BLaER1 treated with 17β-estradiol and CSF1 and Interleukin-3, amounts not matched to agents 10 nM and 100 nM (cell line): ENCODE data around the gene CD209.

Experiments used
- H3K27ac ChIP-seq, 11 experiments: shearing (Covaris generic); formaldehyde crosslinking; 2 replicates each; pipeline ENCODE4 v1.8.1; 2022
- H3K27me3 ChIP-seq, 11 experiments: shearing (Covaris generic); formaldehyde crosslinking; 2 replicates each; pipeline ENCODE4 v1.8.1; 2022
- H3K36me3 ChIP-seq, 11 experiments: shearing (Covaris generic); formaldehyde crosslinking; 2 replicates each; pipeline ENCODE4 v1.8.1; 2022
- H3K4me1 ChIP-seq, 10 experiments: shearing (Covaris generic); formaldehyde crosslinking; 2 replicates each; pipeline ENCODE4 v1.8.1; 2022
- H3K4me2 ChIP-seq, 11 experiments: shearing (Covaris generic); formaldehyde crosslinking; 2 replicates each; pipeline ENCODE4 v1.8.1; 2022
- H3K4me3 ChIP-seq, 10 experiments: shearing (Covaris generic); formaldehyde crosslinking; 2 replicates each; pipeline ENCODE4 v1.8.1; 2022
- H3K9ac ChIP-seq, 11 experiments: shearing (Covaris generic); formaldehyde crosslinking; 2 replicates each; pipeline ENCODE4 v1.8.1; 2022
- H3K9me3 ChIP-seq, 11 experiments: shearing (Covaris generic); formaldehyde crosslinking; replicated peaks in 1 of 11; 2 replicates each; pipeline ENCODE4 v1.8.1; 2022
- H4K20me1 ChIP-seq, 11 experiments: shearing (Covaris generic); formaldehyde crosslinking; 2 replicates each; pipeline ENCODE4 v1.8.1; 2022
- Cebpa-rat ChIP-seq, 11 experiments: shearing (Covaris generic); IDR thresholded peaks; 2 replicates each; pipeline ENCODE4 v1.8.1; 2022

CD209 gene

GRCh38 chr19:7704280-7705060 is 42.9 kb downstream of the CD209 start:
- no peaks in the 10 kb centered on the region for H3K9me3 ChIP-seq
- TF ChIP-seq Cebpa-rat (IDR thresholded peaks at IDR 0.05), result no peak
- peak overlapping the region in 10 of 11 experiments; percentile 78 to 91 (median 88); a peak in 18 of 22 replicates for H3K4me2 ChIP-seq
- no peak overlapping the region for H3K4me3 ChIP-seq
- H3K4me1 ChIP-seq, result peaks cover 66 to 97% (median 84%) of the 10 kb centered on the region in 10 experiments
- H3K27ac ChIP-seq, result peak overlapping the region in 9 of 11 experiments; percentile 76 to 90 (median 85); a peak in 17 of 22 replicates
- no peaks in the 10 kb centered on the region for H4K20me1 ChIP-seq
- peak overlapping the region in 7 of 11 experiments; percentile 8 to 77 (median 70); a peak in 7 of 22 replicates for H3K9ac ChIP-seq
- no peaks in the 10 kb centered on the region for H3K27me3 ChIP-seq
- no peaks in the 10 kb centered on the region for H3K36me3 ChIP-seq

- Histone ChIP-seq H3K4me2 (peak overlapping the region in 7 of 11 experiments; percentile 4 to 89 (median 84); a peak in 11 of 22 replicates), H3K9me3 (no peaks in the 10 kb centered on the region), H3K9ac (peak overlapping the region in 4 of 11 experiments; percentile 8 to 41 (median 28); a peak in 4 of 22 replicates), H3K4me3 (no peak overlapping the region), H4K20me1 (no peaks in the 10 kb centered on the region), H3K27me3 (peaks cover 0 to 5% (median 0%) of the 10 kb centered on the region in 11 experiments; a peak in 2 of 22 replicates), H3K27ac (peak overlapping the region in 9 of 11 experiments; percentile 22 to 90 (median 83); a peak in 16 of 22 replicates), H3K36me3 (no peaks in the 10 kb centered on the region), H3K4me1 (peaks cover 60 to 97% (median 82%) of the 10 kb centered on the region in 10 experiments)
- TF ChIP-seq Cebpa-rat (IDR thresholded peaks at IDR 0.05), result no peak
These were observed 44.0 kb downstream of the CD209 start for GRCh38 chr19:7703332-7703731.

- no peaks in the 10 kb centered on the region for H3K9me3 ChIP-seq
- H3K27ac ChIP-seq, result peak within 1 kb of the TSS; percentile 33 to 90 (median 73); a peak in 21 of 22 replicates
- TF ChIP-seq Cebpa-rat (IDR thresholded peaks at IDR 0.05), result no peak
- peaks cover 45 to 94% (median 68%) of the 10 kb centered on the region in 10 experiments for H3K4me1 ChIP-seq
- no peaks in the 10 kb centered on the region for H3K36me3 ChIP-seq
- peak within 1 kb of the TSS; percentile 43 to 93 (median 62) for H3K4me2 ChIP-seq
- H4K20me1 ChIP-seq, result no peaks in the 10 kb centered on the region
- H3K9ac ChIP-seq, result peak within 1 kb of the TSS in 10 of 11 experiments; percentile 32 to 64 (median 48); a peak in 14 of 22 replicates
- no peak within 1 kb of the TSS for H3K4me3 ChIP-seq
- peaks cover 0 to 5% (median 0%) of the 10 kb centered on the region in 11 experiments; a peak in 3 of 22 replicates for H3K27me3 ChIP-seq
These were observed 45.5 kb downstream of the CD209 start, which contains the start of gene FCER2 for GRCh38 chr19:7701654-7702457. Gene FCER2, minus strand, starts transcription at chr19:7702131. Its CDS starts 2,371 bp downstream, at chr19:7699760.

GRCh38 chr19:7701049-7701653 is 46.2 kb downstream of the CD209 start:
- H4K20me1 ChIP-seq, result no peaks in the 10 kb centered on the region
- no peaks in the 10 kb centered on the region for H3K9me3 ChIP-seq
- peaks cover 0 to 5% (median 0%) of the 10 kb centered on the region in 11 experiments; a peak in 3 of 22 replicates for H3K27me3 ChIP-seq
- no peak for TF ChIP-seq Cebpa-rat (IDR thresholded peaks at IDR 0.05)
- no peak overlapping the region for H3K4me3 ChIP-seq
- no peaks in the 10 kb centered on the region for H3K36me3 ChIP-seq
- peak overlapping the region in 8 of 11 experiments; percentile 4 to 93 (median 32); a peak in 10 of 22 replicates for H3K4me2 ChIP-seq
- no peak overlapping the region for H3K9ac ChIP-seq
- H3K4me1 ChIP-seq, result peaks cover 39 to 89% (median 62%) of the 10 kb centered on the region in 10 experiments
- H3K27ac ChIP-seq, result peak overlapping the region in 5 of 11 experiments; percentile 1 to 73 (median 23); a peak in 10 of 22 replicates

- Histone ChIP-seq H3K4me1 (peaks cover 39 to 89% (median 61%) of the 10 kb centered on the region in 10 experiments), H3K4me2 (peak overlapping the region in 10 of 11 experiments; percentile 0 to 93 (median 32); a peak in 14 of 22 replicates), H3K9me3 (no peaks in the 10 kb centered on the region), H3K36me3 (no peaks in the 10 kb centered on the region), H3K27ac (peak overlapping the region in 3 of 11 experiments; percentile 4 to 44 (median 42); a peak in 5 of 22 replicates), H3K4me3 (peak overlapping the region in 2 of 10 experiments; percentile 39 to 50; a peak in 3 of 20 replicates), H3K27me3 (peaks cover 0 to 5% (median 0%) of the 10 kb centered on the region in 11 experiments; a peak in 3 of 22 replicates), H4K20me1 (peaks cover 0 to 7% (median 0%) of the 10 kb centered on the region in 11 experiments; a peak in 3 of 22 replicates), H3K9ac (peak overlapping the region in 3 of 11 experiments; percentile 1 to 70 (median 63); a peak in 3 of 22 replicates)
- no peak for TF ChIP-seq Cebpa-rat (IDR thresholded peaks at IDR 0.05)
These were observed 47.6 kb downstream of the CD209 start for GRCh38 chr19:7699417-7700401.

GRCh38 chr19:7699003-7699402 is 48.3 kb downstream of the CD209 start:
- H3K9me3 ChIP-seq, result no peaks in the 10 kb centered on the region
- peaks cover 41 to 89% (median 62%) of the 10 kb centered on the region in 10 experiments for H3K4me1 ChIP-seq
- H3K4me2 ChIP-seq, result peak overlapping the region in 9 of 11 experiments; percentile 1 to 93 (median 37); a peak in 13 of 22 replicates
- peaks cover 0 to 5% (median 0%) of the 10 kb centered on the region in 11 experiments; a peak in 3 of 22 replicates for H3K27me3 ChIP-seq
- peaks cover 0 to 13% (median 0%) of the 10 kb centered on the region in 11 experiments; a peak in 3 of 22 replicates for H4K20me1 ChIP-seq
- H3K27ac ChIP-seq, result peak overlapping the region in 3 of 11 experiments; percentile 4 to 44 (median 42); a peak in 3 of 22 replicates
- no peaks in the 10 kb centered on the region for H3K36me3 ChIP-seq
- TF ChIP-seq Cebpa-rat (IDR thresholded peaks at IDR 0.05), result no peak
- H3K9ac ChIP-seq, result peak overlapping the region in 3 of 11 experiments; percentile 1 to 70 (median 63); a peak in 4 of 22 replicates
- peak overlapping the region in 3 of 10 experiments; percentile 36 to 50 (median 39); a peak in 6 of 20 replicates for H3K4me3 ChIP-seq

- Histone ChIP-seq H4K20me1 (peaks cover 0 to 13% (median 0%) of the 10 kb centered on the region in 11 experiments; a peak in 3 of 22 replicates), H3K27me3 (peaks cover 0 to 5% (median 0%) of the 10 kb centered on the region in 11 experiments; a peak in 3 of 22 replicates), H3K4me1 (peaks cover 45 to 86% (median 62%) of the 10 kb centered on the region in 10 experiments), H3K36me3 (no peaks in the 10 kb centered on the region), H3K4me3 (peak overlapping the region in 3 of 10 experiments; percentile 36 to 50 (median 39); a peak in 5 of 20 replicates), H3K4me2 (peak overlapping the region in 5 of 11 experiments; percentile 37 to 93 (median 68); a peak in 8 of 22 replicates), H3K9ac (peak overlapping the region in 2 of 11 experiments; percentile 63 to 70; a peak in 3 of 22 replicates), H3K9me3 (no peaks in the 10 kb centered on the region), H3K27ac (peak overlapping the region in 2 of 11 experiments; percentile 42 to 44; a peak in 2 of 22 replicates)
- TF ChIP-seq Cebpa-rat (IDR thresholded peaks at IDR 0.05), result no peak
These were observed 48.8 kb downstream of the CD209 start for GRCh38 chr19:7698583-7698982.
